Activated T-cell treated with anti-CD3 and anti-CD28 coated beads for 48 hours (primary cell): ENCODE measurements around the gene KLHL6.
"Not testable (repeated sequence)": the region's sequence is repeated elsewhere in the genome, so short reads cannot be mapped to it uniquely, and the experiment has no call there.

Experiments used
- DNase-seq: peaks from one replicate; pipeline ENCODE4 v3.0.0-alpha.2; 2020; ENCODE audit warnings: low read depth

KLHL6 gene, protein sequence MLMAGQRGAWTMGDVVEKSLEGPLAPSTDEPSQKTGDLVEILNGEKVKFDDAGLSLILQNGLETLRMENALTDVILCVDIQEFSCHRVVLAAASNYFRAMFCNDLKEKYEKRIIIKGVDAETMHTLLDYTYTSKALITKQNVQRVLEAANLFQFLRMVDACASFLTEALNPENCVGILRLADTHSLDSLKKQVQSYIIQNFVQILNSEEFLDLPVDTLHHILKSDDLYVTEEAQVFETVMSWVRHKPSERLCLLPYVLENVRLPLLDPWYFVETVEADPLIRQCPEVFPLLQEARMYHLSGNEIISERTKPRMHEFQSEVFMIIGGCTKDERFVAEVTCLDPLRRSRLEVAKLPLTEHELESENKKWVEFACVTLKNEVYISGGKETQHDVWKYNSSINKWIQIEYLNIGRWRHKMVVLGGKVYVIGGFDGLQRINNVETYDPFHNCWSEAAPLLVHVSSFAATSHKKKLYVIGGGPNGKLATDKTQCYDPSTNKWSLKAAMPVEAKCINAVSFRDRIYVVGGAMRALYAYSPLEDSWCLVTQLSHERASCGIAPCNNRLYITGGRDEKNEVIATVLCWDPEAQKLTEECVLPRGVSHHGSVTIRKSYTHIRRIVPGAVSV

DNA sequence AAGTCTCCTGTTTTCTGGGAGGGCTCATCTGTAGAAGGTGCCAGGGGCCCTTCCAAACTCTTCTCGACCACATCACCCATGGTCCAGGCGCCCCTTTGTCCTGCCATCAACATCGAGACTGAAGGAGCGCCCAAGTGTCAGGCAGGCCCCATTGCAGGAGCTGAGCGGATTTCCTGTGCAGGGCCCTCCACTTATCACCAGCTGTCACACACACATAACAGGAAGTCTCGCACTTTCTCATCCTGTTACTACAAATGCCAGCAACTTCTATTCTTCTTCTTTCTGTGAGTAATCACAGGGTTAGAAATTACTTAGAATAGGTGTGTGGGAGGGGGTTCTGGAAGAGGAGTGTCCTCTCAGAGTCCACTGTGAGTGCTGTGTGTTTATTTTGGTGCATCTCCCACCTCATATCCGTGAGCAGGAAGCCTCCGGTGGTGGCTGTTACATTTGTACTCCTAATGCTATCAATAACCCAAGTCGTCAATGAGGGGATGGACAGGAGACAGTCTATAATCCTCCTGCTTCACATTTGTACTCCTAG lies at the start of gene KLHL6:
TSS of gene KLHL6 (minus strand) at position 166 of the 541 bp plus-strand sequence. CDS start at position 113, 53 bp downstream.
- DNase-seq = peak; percentile 66

DNA sequence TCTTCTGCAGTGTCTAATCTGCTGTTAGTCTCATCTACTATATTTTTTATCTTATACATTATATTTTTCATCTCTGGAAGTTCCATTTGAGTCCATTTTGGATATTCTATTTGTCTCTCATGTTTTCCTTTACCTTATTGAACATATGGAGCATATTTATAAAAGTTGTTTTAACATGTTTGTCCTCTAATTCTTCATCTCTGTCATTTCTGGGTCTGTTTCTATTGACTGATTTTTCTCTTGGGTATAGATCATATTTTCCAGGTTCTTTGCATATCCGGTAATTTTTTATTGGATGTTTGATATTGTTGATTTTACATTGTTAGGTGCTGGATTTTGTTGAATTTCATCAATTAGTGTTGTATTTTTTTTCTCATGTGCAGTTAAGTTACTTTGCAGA lies 42.5 kb upstream of the KLHL6 start:
- no peak for DNase-seq

DNA sequence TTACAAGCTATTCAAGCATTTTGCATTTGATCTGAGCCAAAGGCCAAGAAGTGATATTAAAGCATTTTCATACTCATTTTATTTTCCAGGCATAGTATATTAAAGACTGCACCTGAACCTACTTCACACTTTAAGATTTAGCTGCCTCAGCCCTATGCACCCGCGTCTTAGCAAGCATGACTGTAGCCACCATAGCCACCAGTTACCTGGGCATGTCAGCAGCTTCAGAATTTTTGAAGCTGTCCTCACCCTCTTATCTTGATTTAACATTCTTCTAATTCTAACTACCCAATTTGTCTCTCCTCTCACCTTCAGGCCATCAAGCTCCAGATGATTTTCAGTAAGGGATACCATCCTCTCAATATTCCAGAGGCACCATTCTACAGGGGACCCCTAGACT lies 39.1 kb upstream of the KLHL6 start:
- no peak for DNase-seq

DNA sequence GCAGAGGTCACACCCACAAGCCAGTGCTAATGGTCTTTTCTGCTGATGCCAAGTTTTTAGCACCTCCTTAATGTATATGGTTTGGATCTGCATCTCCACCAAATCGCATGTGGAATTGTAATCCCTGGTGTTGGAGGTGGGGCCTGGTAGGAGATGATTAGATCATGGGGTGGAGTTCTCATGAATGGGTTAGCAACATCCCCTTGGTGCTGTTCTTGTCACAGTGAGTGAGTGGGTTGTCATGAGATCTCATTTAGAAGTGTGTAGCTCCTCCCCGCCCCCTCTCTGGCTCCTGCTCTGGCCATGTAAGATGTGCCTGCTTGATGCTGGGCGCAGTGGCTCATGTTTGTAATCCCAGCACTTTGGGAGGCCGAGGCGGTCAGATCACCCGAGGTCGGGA lies 37.3 kb upstream of the KLHL6 start:
- DNase-seq = no peak

DNA sequence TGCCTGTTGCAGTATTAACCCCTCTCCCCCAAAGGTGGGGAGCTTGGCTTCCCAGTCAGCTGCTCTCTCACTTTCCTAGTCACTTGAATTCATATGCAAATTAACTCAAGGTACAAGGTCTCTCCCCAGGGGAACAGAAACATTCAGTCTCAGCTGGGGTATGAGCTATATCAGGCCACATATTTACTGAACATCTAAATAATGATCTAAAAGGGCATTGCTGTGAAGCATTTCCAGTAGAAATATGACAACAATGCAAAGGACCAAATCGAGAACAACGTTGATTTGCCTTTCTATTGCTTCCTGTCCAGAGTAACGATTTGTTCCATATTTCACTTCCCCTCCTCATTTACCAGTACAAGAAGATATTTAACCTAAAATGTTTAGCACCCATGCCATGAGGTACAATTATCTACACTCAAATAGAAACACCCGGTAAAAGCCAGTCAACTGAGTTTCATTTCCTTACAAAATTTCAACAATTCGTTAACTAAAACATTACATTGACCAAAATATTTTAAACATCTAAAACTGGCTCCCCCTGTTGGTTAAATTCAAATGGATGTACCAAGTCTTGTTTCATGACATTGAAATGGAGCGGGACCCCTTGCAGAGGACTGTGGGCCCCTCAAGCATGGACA lies 36.5 kb upstream of the KLHL6 start:
- no peak for DNase-seq

DNA sequence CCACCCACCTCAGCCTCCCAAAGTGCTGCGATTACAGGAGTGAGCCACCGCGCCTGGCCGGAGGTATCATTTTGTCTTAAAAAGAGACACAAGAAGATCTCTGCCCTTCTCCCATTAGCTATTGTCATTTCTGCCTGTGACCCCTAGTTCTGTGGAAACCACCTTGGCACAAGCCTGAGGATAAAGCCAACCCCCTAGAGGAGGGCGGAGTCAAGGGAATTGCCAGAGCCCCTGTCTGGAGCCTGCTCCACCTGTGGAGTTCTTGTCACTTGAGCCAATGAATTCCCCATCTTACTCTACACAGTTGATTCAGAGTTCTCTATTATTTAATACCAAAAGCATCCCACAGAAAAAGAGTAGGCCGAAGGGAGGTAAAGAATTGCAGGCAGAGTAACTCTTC lies 34.9 kb upstream of the KLHL6 start:
- DNase-seq = no peak

DNA sequence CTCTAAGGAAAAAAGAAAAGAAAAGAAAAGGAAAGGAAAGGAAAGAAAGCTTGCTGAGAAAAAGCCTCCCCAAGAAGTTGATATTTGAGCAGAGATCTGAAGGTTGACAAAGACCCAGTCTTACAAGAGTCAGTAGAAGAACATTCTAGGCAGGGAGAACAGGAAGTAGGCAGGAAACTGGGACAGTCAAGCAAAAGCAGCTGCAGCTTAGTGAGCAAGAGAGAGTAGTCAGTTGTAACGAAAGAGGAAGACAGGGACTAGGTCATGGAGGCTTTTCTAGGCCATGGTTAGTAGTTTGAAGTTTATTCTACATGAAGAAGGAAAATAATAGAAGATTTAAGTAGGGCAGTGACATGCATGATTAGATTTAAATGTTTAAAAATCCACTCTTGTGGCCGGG lies 31.8 kb upstream of the KLHL6 start:
- no peak for DNase-seq

DNA sequence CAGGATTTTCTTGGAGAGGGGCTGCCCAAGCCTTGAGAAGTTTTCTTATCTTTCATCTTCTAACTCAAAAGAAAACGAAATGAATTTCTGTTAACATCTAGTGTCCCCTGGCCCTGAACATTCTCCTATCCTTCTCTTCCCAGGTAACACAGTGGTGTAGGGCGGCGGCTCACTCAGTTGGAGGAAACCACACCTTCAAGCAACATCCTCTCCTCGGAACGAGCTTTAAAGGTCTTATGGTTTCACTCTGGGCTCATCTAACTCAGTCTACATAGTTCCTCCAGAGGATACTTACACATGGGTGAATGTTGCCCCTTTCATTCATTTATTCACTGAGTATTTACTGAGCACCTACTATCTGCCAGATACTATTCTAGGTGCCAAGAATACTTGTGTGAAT lies 31.0 kb upstream of the KLHL6 start:
- DNase-seq = no peak

DNA sequence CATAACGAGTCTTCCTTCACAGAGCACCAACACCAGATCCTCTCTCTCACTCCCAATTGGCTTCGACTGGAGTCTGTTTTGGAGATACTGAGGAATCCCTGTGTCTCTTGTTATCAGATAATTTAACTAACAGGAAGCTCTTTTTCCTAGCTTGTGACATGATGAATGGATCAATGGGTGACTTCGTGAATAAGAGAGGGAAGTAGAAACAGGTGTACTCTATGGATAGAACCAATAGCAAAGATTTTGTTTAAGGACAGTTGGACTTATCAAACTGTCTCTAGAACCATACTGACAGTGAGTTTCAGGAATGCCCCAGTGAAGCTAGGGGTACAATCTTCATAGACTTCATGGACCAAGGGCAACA lies 29.4 kb upstream of the KLHL6 start:
- no peak for DNase-seq

DNA sequence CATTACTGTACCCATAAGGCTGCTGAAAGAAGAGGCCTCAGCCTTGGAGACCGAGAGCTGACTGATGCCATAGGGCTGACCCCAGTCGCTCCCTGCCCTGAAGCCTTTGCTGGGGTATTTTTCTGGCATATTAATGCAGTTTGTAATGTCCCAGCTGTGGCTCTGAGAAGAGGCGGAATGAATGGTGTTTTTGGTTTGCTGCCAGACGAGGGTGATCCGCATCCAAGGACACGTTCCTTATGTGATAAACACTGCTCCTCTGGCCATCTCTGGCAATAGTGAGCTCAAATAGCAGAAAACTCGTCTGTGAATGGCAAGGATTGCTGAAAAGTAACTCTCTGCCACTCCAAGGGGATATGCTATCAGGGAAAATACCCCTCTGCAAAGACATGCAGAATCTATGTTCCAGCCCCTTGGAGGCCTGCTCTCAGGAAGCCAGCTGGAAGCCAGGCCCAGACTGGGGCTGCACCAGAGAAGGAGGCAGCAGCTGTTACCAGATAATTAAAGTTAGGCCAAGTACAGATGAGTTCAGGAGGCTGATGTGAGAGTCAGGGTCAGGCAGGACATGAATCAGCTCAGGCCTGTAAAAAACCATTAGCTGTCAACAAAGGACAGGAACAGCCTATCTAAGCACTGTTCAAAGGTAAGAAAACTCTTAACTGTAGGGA lies 28.9 kb upstream of the KLHL6 start:
- no peak for DNase-seq

DNA sequence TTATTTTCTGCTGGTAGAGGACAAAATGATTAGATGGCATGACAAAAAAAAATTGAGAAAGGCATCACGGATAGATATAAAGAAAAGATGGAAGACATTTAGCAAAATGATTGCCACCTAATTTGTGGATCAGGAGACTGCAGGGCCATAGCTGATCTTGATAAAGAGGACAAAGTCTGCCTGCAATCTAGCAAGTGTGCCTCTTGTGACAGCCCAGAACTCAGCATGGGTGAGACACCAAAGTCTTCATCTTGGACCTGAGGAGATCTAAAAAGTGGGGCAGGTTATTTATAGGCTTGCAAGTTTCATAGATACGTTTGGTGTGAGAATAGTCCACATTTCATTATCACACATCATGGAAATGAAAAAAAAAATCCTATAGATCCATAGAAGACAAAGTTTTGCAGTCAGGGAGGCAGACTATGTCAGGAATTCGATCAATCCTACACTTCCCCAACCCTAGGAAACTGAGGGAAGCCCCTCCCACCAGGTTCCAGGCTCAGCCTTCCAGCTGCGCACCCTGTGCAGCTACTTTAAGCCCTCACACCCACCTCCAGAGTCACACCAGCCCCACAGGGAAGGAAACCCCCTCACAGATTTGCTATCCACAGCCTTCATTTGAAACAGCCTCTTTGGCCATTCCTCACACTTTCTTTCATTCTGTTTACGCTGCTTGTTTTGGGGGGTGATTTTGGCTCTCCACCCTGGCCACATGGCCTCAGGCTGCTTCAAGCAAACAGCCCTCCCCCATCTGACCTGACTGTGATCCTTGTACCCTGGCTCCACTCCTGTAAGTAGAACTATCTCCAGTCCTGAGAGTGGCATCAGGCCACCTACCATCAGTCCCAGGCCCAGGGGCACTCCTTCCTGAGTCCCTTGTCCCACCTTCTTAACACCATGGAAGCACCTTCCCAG lies 28.1 kb upstream of the KLHL6 start:
- DNase-seq = no peak

DNA sequence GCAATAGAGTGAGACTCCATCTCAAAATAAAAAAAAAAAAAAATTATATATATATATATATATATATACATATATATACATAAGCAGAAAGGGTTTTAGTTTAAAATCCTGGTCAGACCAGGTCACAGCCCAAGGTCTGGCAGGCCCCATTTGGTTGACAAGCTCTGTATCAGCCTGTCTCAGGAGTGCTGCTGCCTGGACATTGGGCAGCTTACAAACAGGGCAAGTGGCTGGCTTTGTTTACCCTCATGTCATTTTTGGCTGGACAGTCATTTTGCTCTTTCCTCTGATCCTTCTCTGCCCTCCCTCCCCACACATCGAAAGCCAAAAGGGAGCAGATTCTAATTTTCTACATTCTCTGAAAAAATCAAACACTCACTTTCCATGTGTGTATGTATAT lies 26.7 kb upstream of the KLHL6 start:
- DNase-seq = no peak

DNA sequence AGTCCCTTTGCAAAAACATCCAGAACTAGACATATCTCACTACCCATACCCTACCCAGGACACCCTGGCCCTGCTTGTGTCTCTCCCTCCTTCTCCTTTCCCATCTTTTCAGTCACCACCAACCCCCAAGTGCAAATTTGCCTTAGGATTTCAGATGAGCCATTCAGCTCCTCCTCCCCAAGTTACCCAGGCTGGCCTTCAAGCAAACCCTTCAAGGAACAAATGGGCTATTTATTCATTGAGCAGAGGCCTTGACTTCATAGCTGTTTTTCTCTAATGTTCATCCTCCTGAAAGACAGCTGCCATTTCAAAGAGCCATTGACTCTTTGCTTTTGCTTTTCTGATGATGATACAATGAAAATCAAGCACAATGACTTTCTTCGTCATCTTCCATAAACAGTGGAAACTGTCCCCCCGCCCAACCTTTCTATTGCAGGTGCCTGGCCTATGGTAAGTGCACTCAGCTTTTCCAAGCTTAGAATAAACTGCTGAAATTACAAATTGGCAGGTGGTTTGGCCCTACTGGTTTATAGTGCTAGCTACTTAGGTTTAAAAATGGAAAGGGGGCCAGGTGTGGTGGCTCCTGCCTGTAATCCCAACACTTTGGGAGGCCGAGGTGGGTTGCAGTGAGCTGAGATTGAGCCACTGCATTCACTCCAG lies 26.1 kb upstream of the KLHL6 start:
- no peak for DNase-seq

DNA sequence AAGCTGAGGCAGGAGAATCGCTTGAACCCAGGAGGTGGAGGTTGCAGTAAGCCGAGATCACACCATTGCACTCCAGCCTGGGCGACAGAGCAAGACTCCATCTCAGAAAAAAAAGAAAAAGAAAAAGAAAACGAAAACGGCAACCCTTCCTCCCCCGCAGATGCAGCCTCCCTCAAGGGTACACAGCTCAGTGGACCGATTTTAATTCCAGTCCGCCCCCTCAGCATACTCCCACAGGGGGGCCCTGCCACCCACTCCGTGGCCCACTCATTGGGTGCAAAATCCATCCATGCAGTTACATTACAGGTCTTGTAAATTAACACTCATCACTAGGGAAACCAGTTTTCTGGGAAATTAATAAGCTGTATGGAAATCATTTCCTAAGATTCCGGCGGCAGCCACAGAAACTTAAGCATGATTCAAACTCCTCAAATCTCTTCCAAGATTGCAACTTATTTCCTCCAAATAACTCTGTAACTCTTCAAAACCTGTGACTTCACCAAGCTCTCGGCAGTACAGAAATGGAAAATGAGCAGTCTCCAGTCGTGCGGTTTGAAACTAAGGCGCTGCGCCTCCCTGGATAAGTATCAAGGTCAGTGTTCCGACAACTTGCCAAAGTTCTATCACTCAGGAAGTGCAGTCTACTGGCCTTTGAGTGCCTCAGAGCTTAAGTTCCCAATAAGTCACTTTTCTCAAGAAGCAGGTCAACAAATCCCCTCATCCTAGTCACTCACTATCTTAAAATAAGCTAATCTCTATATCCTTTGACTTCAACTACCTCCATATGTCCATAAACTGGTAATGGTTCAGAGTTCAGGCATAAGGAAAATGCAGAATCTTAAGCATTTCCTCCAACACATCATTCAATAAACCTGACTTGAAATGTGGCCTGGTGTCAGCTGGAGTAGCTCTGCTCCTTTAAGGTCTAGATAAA lies 24.7 kb upstream of the KLHL6 start:
- DNase-seq = no peak

DNA sequence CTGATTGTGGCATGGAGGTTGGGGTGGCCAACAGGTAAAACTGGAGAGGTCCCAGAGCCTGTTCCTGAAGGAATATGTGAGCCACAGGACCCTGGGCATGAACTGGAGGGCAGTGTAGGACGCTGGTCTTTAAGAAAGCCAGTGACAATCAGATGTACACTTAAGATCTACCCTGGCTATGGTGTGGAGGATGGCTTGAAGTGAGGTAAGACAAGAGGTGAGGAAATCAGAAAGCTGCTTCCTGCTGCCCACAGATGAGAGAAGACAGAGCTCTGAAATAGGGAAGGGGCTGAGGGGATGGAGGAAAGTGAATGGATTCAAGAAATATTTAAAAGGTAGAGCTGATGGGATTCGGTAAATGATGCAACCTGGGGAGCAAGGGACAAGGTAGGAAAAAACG lies 22.7 kb upstream of the KLHL6 start:
- DNase-seq = no peak

DNA sequence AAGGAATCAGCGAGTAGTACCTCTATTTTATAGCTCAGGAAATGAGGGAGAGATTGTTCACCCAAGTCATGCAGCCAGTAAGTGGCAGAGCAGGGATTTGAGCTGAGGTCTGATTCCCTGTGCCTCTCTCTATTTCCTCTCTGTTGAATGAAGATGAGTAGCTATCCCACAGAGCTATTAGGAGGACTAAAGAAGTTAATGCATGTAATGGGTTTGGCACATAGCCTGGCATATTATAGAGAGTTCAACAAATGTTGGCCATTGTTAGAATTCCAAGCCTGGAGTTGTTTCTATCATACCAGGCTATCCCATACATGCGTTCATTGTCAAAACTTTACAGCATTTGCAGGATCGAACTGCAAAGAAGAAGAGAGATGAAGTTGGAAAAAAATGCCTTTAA lies 21.8 kb upstream of the KLHL6 start:
- DNase-seq = no peak

DNA sequence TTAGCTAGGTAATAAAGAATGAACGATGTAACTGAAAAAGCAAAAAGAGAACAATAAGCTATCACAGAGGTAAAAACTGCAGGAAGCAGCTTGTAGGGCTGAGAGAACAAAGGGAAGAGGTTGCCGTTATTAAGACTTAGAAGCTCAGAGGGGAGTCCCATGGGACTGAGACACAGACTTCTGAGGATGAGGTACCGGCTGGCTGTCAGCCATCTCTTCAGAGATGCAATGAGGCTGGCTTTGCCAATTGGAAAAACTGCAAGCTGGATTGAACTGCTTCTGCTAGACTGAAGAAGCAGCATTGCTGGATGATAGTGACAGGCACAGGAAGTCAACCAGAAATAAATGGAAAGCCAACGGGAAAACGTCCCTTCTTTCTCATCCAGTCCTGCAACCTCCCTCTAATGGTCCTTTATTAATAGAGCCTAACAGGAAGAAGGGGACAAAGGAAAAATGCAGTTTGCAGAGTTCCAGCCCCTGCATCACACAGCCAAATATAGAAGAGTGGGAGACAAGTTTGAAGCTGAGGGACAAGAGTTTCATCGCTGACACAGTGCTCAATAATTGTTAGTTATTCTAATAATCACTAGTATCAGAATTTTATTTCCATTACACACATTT lies 21.1 kb upstream of the KLHL6 start:
- DNase-seq = no peak

DNA sequence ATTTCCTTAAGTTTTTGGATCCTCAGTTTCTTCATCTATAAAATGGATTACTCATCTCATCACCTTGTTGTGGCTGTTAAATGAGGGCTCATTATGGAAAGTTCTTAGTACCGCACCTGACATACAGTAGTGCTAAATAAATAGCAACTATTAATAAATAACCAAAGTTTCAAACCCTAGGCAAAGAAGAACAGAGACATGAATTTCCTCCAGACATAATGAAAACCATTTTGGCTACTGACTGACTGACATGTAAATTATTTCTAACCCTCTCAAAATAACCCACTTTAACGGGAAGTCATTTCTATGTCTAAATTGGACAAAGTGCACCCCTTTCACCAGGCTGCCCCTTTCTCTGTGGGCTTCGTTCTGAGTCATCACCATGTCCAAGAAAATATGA lies 17.4 kb upstream of the KLHL6 start:
- no peak for DNase-seq

DNA sequence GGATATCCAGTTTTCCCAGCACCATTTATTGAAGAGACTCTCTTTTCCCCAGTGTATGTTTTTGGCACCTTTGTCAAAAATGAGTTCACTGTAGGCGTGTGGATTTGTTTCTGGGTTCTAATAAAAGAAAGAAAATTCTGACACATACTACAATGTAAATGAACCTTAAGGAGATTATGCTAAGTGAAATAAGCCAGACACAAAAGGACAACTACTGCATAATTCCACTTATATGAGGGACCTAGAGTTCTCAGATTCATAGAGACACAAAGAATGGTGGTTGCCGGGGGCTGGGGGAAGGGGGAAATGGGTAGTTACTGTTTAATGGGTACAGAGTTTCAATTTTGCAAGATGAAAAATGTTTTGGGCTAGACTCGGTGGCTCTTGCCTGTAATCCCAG lies 14.7 kb upstream of the KLHL6 start:
- DNase-seq = not testable (repeated sequence)
